Tibial nerve (tissue), 3 donors: ENCODE results near the gene CANX.

Experiments
- CTCF ChIP-seq, 5 experiments: fragments of 200-600 bp in 3 of 5; fragments of 450-650 bp in 2 of 5; sonication (generic) in 3 of 5; IDR thresholded peaks; one replicate each; pipeline ENCODE4 v1.5.1; 2016 to 2019; ENCODE audit warnings: antibody characterized with exemption in 5 of 5, mild to moderate bottlenecking in 3 of 5, moderate library complexity in 2 of 5
- POLR2A ChIP-seq, 2 donors: fragments of 450-650 bp; IDR thresholded peaks; one replicate each; pipeline ENCODE4 v1.6.1; 2017; ENCODE audit warnings: antibody characterized with exemption in 2 of 2, mild to moderate bottlenecking in 2 of 2, moderate library complexity in 2 of 2

- TF ChIP-seq CTCF (IDR thresholded peaks at IDR 0.05) (no peak), POLR2A (IDR thresholded peaks at IDR 0.05) (no peak)
Measured at GRCh38 chr5:179755022-179755421, 56.3 kb downstream of the CANX start.
